Fibroblast of villous mesenchyme (primary cell): Measurements from ENCODE around the gene NFU1. TPM values are rescaled to one million over a fixed set of nuclear protein-coding genes. Genes with fewer than 3 reads are reported as not detected.
"Not testable (repeated sequence)": the region's sequence is repeated elsewhere in the genome, so short reads cannot be mapped to it uniquely, and the experiment has no call there.

ENCODE experiments used
- DNase-seq: peaks from one replicate; pipeline ENCODE4 v3.0.0-alpha.2; 2010; ENCODE audit warnings: low read depth
- H3K4me3 ChIP-seq: 2 replicates; pipeline ENCODE4 v1.5.1; 2011; ENCODE audit warnings: low read depth, mild to moderate bottlenecking, low read length
- CTCF ChIP-seq: IDR thresholded peaks from 2 replicates; pipeline ENCODE4 v1.5.1; 2012; ENCODE audit warnings: low read depth, mild to moderate bottlenecking, low read length; ENCODE audit not compliant: insufficient read depth
- total RNA-seq: library from RNA; depleted of rRNA; stranded (reverse); fragments of >200 nt; gene quantifications from 2 replicates; pipeline ENCODE4 v1.2.3, GENCODE V29; 2012

Gene NFU1
- total RNA-seq, 1 donor, result 61.7 TPM

DNA sequence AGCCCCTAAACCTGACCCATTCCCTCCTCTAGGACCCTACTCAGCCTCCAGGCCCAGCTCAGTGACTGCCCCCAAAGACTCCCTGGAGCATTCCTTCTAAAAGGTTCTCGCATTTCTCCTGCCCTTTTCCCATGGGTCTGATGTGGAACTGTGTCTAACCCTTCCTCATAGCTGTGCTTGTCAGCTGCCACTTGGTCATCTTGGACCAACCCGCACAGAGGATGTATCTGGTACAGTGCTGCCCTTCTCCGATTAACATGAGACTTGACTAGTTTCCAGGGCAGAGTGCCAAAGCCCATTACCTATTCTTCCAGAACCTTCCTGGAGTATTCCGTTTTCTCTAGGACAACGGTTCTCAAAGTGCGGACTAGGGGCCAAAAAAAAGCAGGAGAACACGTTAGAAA is 518 bp upstream of the NFU1 start:
- no peak for DNase-seq
- TF ChIP-seq CTCF, result no peak
- peak overlapping the region; percentile 95 for H3K4me3 ChIP-seq

DNA sequence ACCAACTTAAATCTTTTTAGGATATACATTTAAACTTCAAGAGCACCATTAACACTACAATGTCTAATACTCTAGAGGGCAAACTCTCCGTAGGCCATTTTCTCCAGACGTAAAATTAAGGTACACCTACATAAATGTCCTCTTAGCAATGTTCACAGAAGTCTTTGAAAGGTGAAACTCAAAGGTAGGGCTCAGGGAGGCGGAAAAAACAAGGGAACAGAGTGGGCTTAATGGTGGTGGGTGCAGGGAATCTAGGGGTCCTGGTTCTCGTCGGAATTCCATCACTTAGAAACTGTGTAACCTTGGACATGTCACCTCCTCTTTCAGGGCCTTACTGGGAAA is 668 bp downstream of the NFU1 start:
- peak overlapping the region; percentile 95 for H3K4me3 ChIP-seq
- DNase-seq, result no peak
- no peak for TF ChIP-seq CTCF

- TF ChIP-seq CTCF, result no peak
- DNase-seq, result no peak
- H3K4me3 ChIP-seq, result no peak overlapping the region
Measured at GRCh38 chr2:69434753-69435152, 2.5 kb downstream of the NFU1 start.

DNA sequence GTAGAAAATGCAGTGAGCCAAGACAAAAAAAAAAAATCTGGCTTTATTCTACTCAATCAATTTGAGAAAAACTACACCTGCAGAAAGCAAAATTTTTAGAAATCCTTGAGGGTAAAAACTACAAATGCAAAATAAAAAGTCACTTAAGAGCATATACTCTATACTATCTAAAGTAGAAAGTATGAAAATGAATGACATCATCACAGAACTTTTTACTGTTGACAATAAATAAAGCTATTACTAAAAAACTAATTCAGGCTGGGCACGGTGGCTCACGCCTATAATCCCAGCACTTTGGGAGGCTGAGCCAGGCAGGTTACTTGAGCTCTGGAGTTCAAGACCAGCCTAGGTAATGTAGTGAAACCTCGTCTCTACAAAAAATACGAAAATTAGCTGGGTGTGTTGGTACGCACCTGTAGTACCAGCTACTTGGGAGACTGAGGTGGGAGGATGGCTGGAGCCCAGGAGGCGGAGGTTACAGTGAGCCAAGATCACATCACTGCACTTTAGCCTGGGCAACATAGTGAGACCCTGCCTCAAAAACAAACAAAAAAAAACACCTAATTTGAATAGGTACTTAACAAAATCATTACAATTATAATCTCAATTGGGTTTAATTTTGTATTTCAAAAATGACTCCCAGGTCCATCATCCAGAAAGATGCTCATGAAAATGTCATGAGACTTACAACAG is 7.6 kb downstream of the NFU1 start:
- TF ChIP-seq CTCF, result no peak
- DNase-seq, result no peak
- no peak overlapping the region for H3K4me3 ChIP-seq

GRCh38 chr2:69428981-69429380 is 8.3 kb downstream of the NFU1 start:
- DNase-seq, result no peak

GRCh38 chr2:69424419-69424818 is 12.8 kb downstream of the NFU1 start:
- H3K4me3 ChIP-seq, result no peak overlapping the region
- no peak for TF ChIP-seq CTCF
- DNase-seq, result no peak

More at GRCh38 chr2:69428981-69429380, 8.3 kb downstream of the NFU1 start:
- H3K4me3 ChIP-seq, result no peak overlapping the region
- no peak for TF ChIP-seq CTCF

DNA sequence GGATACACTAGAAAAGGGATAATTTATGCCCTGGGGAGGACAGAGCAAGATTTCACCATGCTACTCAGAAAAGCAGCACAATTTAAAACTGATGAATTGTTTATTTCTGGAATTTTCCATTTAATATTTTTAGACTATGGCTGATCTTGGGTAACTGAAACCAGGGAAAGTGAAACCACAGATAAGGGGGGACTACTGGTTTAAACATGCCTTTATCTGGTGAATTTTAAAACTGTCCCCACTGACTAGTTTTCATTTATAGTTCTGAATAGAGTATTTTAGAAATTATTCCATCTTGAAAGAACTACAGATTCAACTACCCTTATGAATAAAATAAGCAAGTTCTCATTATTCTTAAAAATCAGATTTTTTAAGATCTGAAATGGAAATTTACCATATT is 15.0 kb downstream of the NFU1 start:
- no peak for TF ChIP-seq CTCF
- DNase-seq, result peak; percentile 53
- no peak overlapping the region for H3K4me3 ChIP-seq

GRCh38 chr2:69419111-69419510 is 18.1 kb downstream of the NFU1 start:
- not testable (repeated sequence) for DNase-seq, H3K4me3 ChIP-seq
